Prostate gland (tissue), 2 donors: ENCODE data around the gene STK38L. TPM values are rescaled to one million over a fixed set of nuclear protein-coding genes. Genes with fewer than 3 reads are reported as not detected.

Source experiments
- DNase-seq: peaks from one replicate; pipeline ENCODE4 v3.0.0-alpha.2; 2019; ENCODE audit warnings: low spot score
- H3K27ac ChIP-seq, 2 donors: fragments of 200-600 bp; sonication (generic); 2 replicates each; pipeline ENCODE4 v1.5.1; 2017 to 2019
- H3K27me3 ChIP-seq: fragments of 200-600 bp; sonication (generic); replicated peaks from 2 replicates; pipeline ENCODE4 v1.5.1; 2019; ENCODE audit not compliant: insufficient read depth
- H3K36me3 ChIP-seq, 2 donors: fragments of 200-600 bp; sonication (generic); 1 replicate in 1 of 2; 2 replicates in 1 of 2; pipeline versions ENCODE4 v1.5.1 to v1.8.1; 2017 to 2019
- H3K4me1 ChIP-seq: fragments of 200-600 bp; sonication (generic); replicated peaks from 2 replicates; pipeline ENCODE4 v1.5.1; 2019
- H3K4me3 ChIP-seq, 2 donors: fragments of 200-600 bp; sonication (generic); 2 replicates each; pipeline ENCODE4 v1.5.1; 2017 to 2019
- H3K9me3 ChIP-seq: fragments of 200-600 bp; sonication (generic); 2 replicates; pipeline ENCODE4 v1.5.1; 2017
- CTCF ChIP-seq, 4 experiments: fragments of 200-600 bp in 2 of 4; fragments of 450-650 bp in 2 of 4; sonication (generic) in 2 of 4; IDR thresholded peaks; 1 replicate in 3 of 4; 2 replicates in 1 of 4; pipeline ENCODE4 v1.5.1; 2016 to 2019; ENCODE audit warnings: antibody characterized with exemption in 4 of 4, mild to moderate bottlenecking in 2 of 4, moderate library complexity in 2 of 4
- POLR2A ChIP-seq: fragments of 450-650 bp; IDR thresholded peaks from one replicate; pipeline ENCODE4 v1.6.1; 2016; ENCODE audit warnings: antibody characterized with exemption, mild to moderate bottlenecking
- POLR2AphosphoS5 ChIP-seq: sonication (generic); formaldehyde crosslinking; IDR thresholded peaks from one replicate; pipeline ENCODE4 v1.6.1; 2017; ENCODE audit warnings: antibody characterized with exemption
- WGBS: methylation state at CpG from one replicate; pipeline ENCODE4 v1.1.5; 2018; 5-methylcytosine and 5-hydroxymethylcytosine counted together
- intact Hi-C: fragments of 100-400 bp; cut with DNase I; formaldehyde crosslinking; loops from one replicate; pipeline ENCODE4 v1.14.2; 2022
- total RNA-seq, 2 donors: library from RNA; depleted of rRNA; stranded (reverse); fragments of >200 nt; gene quantifications; one replicate each; pipeline ENCODE4 v1.1.0, GENCODE V29; 2016

Gene STK38L
- total RNA-seq, 2 donors from 2014 or later: 25.3 to 37.1 TPM

- intact Hi-C loops: no loop called here
- 23% methylated on average over 1 of the region's 1 CpG for WGBS
Observed at GRCh38 chr12:27201169-27201568, 42.9 kb upstream of the STK38L start.

GRCh38 chr12:27206801-27207502 is 37.1 kb upstream of the STK38L start:
- WGBS: 85% methylated on average over 1 of the region's 1 CpG
- TF ChIP-seq POLR2A (no peak), POLR2AphosphoS5 (no peak), CTCF (IDR thresholded peaks at IDR 0.05) (no peak)
- no peaks in the 10 kb centered on the region for H3K36me3 ChIP-seq
- no peak for DNase-seq
- intact Hi-C loops: no loop called here
- no peaks in the 10 kb centered on the region for H3K4me1 ChIP-seq
- H3K27me3 ChIP-seq: no peaks in the 10 kb centered on the region
- no peaks in the 10 kb centered on the region for H3K9me3 ChIP-seq
- no peak overlapping the region for H3K27ac ChIP-seq
- no peak overlapping the region for H3K4me3 ChIP-seq

More at GRCh38 chr12:27201169-27201568, 42.9 kb upstream of the STK38L start:
- H3K36me3 ChIP-seq: no peaks in the 10 kb centered on the region
- no peaks in the 10 kb centered on the region for H3K4me1 ChIP-seq
- H3K4me3 ChIP-seq: no peak overlapping the region
- H3K27ac ChIP-seq: no peak overlapping the region
- no peak for DNase-seq
- H3K27me3 ChIP-seq: no peaks in the 10 kb centered on the region
- H3K9me3 ChIP-seq: no peaks in the 10 kb centered on the region
- TF ChIP-seq CTCF (IDR thresholded peaks at IDR 0.05) (no peak), POLR2AphosphoS5 (no peak), POLR2A (no peak)

DNA sequence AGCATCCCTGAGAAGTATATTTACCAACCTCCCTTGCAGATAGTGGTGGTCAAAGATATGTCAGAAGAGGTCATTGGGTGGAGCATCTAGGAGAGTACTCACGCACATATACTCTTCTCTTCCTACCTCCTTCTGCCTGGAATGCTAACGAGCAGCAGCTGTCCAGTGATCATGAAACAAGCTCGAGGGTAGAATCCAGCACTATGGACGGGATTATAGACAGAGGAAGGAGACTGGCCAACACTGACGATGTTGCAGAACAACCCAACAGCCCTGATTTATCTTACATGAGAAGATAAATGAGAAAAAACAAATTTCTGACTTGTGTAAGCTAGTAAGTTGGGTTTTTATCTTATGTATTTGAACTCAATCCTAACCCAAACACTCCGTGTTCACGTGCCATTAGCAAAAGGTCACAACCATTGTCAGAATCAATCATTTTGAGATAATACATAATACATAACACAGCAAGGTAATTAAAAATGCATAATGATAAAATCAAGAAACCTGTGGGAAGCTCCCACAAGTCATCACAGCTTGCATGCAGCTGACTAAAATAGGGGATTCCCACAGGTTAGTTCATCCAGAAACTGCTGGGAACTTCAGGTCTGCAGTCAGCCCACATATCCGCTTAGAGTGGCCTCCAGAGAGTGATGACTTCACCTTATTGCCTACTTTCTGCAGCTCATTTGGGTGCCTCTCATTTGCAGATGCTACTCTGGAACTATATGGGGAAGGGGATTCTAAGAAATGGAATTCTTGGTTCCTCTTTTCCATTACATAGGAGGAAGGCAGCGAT is 36.3 kb upstream of the STK38L start:
- no peak overlapping the region for H3K27ac ChIP-seq
- DNase-seq: no peak
- no peak overlapping the region for H3K4me3 ChIP-seq
- H3K27me3 ChIP-seq: no peaks in the 10 kb centered on the region
- H3K36me3 ChIP-seq: no peaks in the 10 kb centered on the region
- WGBS: 63% methylated on average over 9 of the region's 9 CpGs
- H3K4me1 ChIP-seq: no peaks in the 10 kb centered on the region
- intact Hi-C loops: no loop called here
- no peak for TF ChIP-seq POLR2AphosphoS5
- no peak for TF ChIP-seq POLR2A
- TF ChIP-seq CTCF (IDR thresholded peaks at IDR 0.05): no peak
- no peaks in the 10 kb centered on the region for H3K9me3 ChIP-seq

GRCh38 chr12:27208414-27208750 is 35.7 kb upstream of the STK38L start:
- TF ChIP-seq POLR2A (no peak), CTCF (IDR thresholded peaks at IDR 0.05) (no peak), POLR2AphosphoS5 (no peak)
- Histone ChIP-seq H3K27me3 (no peaks in the 10 kb centered on the region), H3K27ac (no peak overlapping the region), H3K36me3 (no peaks in the 10 kb centered on the region), H3K9me3 (no peaks in the 10 kb centered on the region), H3K4me1 (no peaks in the 10 kb centered on the region), H3K4me3 (no peak overlapping the region)
- no peak for DNase-seq
- WGBS: 95% methylated on average over 2 of the region's 2 CpGs
- intact Hi-C loops: no loop called here
